Retina (tissue), 1 donor: ENCODE results near the gene H2AZ2.
"Not testable (repeated sequence)": the region's sequence is repeated elsewhere in the genome, so short reads cannot be mapped to it uniquely, and the experiment has no call there.

ENCODE experiments used
- DNase-seq: peaks from one replicate; pipeline ENCODE4 v3.0.0-alpha.2; 2016

Gene H2AZ2

DNA sequence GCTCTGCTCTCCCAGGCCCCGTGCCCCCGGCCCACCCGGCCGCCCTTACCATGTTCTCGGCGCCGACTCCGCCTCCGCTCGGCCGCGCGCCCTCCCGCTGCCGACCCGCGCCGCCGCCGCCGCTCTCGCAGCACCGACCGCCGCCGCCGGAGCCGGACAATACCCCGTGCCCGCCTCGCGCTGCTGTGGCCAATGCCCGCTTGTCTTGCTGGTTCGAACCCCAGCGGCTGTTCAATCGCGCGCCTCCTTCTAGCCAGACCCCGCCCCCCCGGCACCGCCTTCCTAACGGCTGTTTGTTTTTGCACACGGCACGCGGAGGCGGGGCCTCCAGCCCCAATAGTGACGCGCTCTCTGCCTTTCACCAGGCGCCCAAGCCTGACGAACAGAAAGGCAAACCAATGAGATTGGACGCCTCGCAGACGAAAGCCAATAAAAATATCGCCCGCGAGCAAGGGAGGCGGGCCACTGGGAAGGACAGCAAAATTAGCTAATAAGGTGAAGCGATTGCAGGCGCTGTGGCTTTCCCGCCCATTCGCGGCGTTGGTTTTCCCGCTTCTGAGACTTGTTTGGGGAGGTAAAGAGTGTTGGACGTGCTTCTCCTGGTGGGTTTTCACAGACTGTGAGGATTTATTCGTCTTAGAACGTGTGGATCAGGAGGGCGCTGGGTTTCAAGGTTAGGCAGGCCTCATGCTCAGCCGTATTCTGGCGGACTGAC, at the start of gene H2AZ2:
Gene H2AZ2 (minus strand): TSS at position 168 of the 715 bp plus-strand sequence. CDS start 116 bp downstream, at position 52.
- DNase-seq, result peak; percentile 100

DNA sequence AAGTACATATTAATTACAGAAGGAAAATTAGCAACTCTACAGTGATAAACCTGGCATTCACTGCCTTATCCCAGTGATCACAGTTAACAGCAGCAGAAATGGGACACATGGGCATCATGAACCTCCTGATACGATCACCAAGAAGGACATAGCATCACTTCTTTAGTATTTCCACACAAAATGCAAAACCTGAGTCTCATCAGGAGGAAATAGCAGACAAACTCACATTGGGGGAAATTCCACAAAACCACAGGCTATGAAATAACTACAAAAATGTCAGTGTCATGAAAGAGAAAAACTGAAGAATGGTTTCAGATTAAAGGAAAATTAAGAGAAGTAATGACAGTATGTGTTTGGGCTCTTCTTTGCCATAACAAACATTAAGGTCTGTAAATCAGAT, 49.4 kb upstream of the H2AZ2 start:
- DNase-seq, result no peak

DNA sequence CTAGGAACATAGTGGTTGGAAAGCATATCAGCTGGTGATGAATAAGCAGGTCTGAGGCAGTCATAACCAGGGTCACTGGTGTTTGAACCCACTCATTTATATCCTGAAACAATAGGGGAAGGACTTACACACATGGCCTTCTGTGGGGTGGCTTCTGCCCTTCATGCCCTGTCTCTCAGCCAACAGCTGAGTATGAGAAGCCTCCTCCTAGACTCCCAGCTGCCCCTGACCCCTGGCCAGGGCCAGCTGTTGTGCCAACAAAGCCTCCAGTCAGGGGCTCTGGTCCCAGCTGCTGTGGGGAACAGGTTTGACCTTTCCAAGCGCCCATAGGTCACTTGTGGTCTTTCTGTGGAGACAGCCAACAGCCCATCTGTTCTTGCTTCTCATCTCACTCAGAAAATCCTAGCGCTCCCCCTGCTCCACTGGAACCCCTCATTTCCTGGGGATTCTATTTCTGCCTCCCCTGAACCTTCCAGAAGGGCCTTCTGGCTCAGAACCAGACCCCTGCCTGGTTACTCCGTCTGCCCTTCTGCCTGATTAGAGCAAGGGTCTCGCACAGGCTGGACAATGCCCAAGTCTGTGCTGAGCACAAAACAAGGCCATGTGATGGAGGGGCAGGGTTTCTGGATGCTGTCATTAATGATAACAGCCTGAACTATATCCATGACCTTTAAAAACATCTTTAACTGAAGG, 47.1 kb upstream of the H2AZ2 start:
- no peak for DNase-seq

DNA sequence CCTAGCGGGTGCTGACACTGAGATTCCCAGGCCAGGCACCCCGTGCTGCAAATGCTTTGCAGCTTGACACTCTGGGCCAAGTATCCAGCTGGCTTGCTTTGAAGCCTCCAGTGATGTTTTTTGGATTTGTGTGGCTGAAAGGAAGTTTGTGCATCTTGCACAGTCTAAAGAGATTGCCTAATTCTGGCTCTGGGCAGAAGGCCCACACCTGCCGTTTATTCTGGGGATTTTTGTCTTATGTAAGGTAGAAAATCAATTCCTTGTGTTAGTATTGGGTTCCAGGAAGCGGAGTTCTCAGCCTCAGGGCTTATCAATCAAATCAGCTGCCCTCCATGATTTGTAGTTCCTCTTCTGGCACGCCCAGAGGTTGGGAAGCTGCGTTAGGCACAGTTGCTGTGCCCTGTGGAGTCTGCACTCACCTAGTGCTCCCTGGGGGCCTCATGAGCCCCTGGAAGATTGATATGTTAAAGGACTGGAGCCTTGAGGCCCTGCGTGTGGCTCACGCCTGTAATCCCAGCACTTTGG, 45.9 kb upstream of the H2AZ2 start:
- DNase-seq, result no peak

DNA sequence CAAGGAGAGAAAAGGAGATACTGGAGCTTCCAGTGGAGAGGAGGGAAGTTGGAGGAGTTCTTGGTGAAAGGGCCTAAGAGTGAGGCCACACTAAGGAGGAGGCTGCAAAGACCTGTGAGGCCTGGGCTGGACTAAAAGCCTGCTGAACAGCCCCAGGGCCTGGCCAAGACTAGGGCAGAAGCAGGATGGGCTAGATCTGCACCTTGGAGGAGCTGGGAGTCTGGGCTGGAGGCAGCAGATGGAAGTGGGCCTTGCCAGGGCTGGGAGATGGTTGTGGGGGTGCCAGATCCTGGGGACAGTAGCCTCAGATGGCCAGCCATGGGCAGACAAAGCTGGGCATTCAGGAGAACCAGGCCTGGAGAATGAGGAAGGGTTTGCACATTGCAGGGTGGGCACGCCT, 43.9 kb upstream of the H2AZ2 start:
- DNase-seq, result no peak

DNA sequence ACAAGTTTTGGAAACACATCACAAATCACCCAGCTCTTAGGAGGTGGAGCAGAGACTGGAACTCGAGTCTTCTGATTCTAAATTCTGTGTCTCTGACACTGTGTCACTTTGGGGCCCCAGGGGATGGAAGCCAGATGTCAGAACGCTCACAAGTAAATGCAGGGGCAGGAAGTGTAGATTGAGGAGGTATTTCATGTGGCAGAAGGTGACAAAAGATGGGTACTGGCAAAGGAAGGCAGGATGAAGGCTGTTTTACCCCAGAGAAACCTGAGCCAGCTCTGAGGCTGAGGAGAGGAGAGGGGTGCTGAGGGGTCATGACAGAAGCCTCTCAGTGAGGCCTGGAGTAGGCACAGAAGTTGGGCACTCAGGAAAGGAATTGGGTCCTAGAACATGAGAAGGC, 43.5 kb upstream of the H2AZ2 start:
- no peak for DNase-seq

DNA sequence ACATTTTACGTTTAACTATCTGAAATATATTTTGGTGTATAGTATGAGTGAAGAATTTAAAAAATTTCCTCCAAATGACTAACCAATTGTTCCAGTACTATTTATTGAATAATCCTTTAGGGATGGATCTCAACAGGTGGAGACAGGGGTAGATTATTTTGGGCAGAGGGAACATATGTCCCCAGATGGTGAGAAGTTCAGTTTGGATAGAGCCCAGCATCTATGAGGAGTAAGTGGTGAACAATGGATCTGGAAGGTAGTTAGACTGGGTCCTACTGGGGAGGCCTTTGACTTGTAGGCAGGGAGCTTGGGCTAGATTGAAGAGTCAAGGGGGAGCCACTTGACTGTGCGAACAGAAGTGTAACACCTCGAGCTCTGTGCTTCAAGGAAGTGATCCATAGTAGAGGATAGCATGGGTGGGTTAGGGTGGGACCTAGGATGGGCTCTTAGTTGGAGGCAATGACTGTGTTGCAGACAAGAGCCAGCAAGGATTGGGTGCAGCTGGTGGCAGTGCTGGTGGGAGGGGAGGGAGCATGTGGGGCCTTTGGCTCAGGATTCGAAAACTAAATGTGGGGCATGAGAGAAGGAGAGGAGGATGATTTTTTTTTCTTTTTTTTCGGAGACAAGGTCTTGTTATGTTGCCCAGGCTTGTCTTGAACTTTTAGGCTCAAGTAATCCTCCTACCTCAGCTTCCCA, 41.3 kb upstream of the H2AZ2 start:
- DNase-seq, result no peak

DNA sequence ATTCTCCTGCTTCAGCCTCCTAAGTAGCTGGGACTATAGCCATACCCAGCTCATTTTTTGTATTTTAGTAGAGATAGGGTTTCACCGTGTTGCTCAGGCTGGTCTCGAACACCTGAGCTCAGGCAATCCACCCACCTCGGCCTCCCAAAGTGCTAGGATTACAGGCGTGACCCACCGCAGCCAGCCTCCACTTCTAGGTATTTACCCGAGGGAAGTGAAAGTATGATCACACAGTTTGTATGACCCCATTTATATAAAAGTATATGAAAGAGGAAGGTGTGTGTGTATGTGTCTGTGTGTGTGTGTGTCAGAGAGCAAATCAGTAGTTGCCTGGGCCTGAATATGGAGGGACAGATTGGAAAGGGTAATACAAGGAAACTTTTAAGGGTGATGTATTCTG, 39.4 kb upstream of the H2AZ2 start:
- no peak for DNase-seq

DNA sequence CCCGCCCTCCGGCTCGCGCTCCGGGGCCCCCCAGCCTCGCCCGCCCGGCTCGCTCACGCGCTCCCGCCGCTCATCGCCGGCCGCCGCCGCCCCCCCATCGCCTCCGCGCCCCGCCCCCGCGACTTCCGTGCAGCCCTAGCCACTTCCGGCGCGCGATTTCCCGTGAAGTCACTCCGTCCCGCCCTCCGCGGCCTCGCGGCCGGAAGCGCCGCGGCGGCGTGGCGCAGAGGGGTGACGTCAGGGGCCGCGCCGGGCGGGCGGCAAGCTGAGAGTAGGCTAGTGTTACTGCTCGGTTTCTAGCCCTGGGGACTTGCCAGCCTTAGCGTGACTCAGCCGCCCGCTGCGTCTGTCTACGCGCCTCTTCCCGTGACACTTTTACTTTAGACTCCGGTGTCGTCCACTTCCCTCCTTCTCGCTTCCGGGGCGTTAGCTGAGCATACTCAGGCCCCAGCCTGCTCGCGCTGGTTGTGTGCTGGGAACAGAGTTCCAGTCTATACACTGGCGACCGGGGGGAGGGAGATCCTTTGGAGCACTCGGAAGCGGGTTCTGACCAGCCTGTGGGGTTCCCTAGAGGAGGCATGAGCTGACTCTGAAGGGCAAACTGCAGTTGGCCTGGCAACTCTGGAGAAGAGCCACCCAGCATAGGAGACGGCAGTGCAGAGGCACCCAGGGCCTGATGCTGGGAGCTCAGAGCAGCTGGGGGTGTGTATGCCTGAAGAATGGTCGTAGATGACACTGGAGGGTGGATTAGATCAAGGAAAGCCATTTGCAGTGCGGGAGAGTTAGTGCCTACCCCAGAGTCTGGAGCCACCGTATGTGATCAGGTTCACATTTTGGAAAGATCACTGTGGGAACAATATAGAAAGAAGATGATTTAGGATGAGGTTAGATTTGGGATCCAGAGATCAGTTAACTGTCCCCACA, 37.8 kb upstream of the H2AZ2 start, which contains the start of gene PURB:
Gene PURB (minus strand): TSS at position 137 of the 924 bp plus-strand sequence. CDS start 182 bp downstream, outside the sequence.
- DNase-seq, result peak; percentile 96

DNA sequence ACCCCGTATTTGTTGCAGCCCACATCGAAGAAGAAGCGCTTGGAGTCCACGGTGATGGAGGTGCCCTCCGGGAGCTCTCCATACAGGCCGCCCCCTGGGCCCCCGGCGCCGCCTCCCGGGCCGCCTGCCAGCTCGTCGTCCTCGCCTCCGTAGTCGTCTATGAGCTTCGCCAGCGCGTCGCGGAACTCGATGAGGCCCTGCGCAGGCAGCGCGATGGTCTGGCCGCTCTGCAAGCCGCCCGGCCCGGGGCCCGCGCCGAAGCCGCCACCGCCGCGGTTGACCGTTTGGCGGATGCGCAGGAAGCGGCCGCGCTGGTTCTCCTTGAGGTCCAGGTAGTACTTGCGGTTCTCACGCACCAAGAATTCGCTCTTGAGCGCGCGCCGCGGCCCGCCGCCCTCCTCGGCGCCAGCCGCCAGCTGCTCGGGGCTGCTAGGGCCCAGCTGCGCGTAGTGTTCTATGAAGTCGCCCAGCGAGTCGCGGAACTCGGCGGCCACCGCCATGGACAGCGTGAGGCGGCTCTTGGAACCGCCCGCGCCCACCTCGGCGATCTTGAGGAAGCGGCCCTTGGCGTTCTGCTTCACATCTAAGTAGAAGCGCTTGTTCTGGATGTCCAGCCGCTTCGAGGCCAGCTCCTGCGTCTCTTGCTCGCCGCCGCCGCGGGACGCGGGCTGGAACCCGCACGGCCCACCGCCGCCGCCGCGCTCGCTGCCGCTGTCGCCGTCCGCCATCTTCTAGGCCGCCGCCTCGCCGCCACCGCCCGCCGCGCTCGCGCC, 36.9 kb upstream of the H2AZ2 start:
- peak; percentile 89 for DNase-seq

DNA sequence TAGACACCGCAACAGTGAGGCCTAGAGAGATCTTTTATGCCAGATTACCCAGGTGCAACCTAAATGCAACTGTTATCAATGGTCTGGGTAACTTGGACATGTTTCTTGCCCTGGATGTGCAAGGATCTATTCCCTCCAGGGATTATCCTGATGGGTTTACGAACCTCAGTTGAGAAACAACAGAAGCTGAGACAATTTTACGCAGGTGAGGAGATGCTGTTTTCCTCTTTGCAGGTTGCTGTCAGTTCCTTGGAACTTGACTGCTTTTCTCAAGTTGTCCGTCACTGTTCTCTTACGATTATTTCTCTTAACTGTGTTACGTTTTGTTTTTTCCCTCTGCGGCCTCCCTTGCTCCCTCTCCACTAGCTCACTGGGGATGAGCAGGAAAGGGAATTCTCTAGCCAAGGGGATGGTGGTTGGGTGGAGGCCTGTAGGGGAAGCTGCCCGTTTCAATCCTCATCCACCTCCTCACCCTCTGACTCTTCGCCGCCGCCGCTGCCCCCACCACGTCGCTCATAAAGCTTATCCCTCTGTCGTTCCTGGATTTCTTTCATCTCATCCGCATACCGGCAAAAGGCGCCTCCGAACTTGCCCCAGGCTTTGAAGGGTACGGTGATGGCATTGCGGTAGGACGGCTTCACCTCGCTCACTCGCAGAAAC, 36.2 kb upstream of the H2AZ2 start:
- DNase-seq, result no peak

DNA sequence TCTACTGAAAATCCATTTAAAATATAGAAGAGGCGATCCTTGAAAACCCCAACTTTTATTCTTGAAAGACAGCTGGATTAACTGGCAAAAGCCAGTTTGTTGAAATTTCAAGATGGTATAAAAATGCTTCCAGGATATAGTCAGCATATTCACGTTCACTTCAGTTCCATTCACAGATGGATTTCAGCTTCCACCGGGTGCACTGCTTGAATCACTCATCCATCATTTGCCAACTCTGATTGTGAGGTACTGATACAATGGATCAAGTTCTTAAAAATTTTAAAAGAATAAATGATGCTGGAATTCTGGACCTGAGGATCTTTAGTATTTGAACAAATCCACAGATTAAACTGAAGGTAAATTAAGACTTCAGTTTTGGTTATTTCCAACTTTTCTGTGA, 35.0 kb upstream of the H2AZ2 start:
- DNase-seq, result no peak

DNA sequence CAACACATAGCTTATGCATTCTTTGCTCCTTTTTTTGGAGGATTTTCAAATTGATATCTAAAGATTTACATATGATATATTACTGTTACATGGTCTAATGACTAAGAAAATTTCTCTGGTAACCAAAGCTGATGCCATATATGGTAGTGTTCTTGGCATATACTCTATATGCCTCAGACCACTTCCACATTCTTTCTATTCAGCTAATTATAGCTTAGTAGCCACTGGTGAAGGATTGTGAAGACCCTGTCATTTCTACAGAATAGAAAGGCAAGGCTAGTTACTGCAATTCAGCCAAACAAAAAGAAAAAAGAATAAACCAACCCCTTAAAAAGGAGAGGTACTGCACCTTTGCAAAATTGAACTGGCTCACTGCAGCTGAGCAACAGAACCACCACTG, 33.7 kb upstream of the H2AZ2 start:
- no peak for DNase-seq

DNA sequence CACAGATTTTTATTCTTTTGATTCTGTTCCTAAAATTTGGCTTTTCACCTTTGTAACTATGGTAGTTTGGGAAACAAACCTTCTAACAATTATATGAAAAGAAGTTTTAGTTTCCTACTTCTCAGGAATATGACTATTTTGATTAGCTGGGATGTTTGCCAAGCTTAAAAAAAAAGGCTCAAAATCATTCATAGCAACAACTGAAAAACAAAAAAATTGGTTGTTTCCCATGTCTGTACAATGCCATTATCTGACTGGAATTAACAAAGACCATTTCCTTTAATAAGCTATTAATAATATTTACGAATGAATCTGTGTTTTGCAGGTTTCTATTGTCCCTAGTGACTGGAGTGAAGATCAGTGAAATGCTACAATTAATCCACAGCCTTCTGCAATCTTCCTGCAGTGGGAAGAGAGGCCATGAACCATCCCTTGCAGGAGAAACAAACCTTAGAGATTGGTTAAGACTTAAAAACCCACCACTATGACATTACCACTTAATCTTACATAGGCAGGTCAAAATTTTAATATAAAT, 33.2 kb upstream of the H2AZ2 start:
- no peak for DNase-seq

DNA sequence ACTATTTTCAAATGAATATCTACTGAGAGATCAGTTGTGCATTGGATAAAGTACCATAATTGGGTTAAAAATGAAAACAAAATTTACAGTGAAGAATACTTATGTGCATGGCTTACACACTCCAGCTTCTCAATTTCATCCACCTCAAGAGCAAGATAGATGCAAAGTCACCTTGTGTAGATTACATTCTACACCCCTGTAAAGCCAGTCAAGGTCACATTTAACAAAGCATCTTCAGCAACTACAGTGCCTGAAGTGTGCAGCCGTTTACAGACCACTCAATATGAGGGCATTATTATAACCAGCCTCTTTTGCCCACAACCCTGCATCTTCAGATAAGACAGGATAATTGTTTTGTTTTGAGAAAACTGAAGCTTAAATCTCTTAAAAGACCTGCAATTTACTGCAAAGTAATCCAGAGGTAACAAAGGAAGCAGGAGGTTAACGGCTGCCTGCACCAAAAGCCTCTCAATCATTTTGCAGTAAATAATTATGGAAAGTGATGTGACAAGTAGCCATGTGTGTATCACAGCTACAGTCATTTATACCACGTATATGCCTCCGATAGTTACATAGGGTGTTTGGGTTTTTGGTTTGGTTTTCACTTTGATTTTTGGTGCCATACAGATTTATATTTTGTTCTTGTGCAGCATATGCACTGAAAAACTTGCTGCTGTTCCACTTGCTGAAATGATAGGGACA, 32.6 kb upstream of the H2AZ2 start:
- DNase-seq, result no peak

DNA sequence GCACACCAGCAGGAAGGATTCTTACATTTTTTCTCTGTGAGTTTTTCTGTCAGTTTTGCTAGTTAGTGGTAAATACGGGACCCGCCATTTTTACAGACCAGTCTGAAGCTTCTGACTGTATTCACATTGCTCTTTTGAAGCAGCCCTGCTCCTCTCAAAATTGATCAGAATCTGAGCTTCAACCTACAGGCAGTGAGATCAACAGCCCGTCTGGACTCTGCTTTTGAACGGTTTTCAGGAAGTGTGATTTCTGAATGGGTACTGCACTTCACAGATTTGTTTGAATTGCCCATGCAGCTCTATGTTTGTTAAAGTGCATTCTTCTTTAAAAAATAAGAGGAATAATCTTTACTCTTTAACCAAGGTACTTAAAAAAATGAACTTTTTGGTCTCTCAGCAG, 28.5 kb upstream of the H2AZ2 start:
- no peak for DNase-seq

DNA sequence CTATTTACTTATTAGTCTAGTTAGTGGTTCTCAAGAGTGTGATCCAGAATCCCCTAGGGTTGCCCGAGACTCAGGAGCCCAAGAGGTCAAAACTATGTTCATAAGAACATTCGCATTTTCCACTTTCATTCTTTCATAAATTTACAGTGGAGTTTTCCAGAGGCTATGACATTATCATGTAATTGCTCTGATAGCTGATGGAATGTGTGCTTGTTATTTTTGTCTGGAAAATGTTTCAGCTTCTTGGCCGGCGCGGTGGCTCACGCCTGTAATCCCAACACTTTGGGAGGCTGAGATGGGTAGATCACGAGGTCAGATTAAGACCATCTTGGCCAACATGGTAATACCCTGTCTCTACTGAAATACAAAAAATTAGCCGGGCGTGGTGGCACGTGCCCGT, 27.4 kb upstream of the H2AZ2 start:
- DNase-seq, result no peak

DNA sequence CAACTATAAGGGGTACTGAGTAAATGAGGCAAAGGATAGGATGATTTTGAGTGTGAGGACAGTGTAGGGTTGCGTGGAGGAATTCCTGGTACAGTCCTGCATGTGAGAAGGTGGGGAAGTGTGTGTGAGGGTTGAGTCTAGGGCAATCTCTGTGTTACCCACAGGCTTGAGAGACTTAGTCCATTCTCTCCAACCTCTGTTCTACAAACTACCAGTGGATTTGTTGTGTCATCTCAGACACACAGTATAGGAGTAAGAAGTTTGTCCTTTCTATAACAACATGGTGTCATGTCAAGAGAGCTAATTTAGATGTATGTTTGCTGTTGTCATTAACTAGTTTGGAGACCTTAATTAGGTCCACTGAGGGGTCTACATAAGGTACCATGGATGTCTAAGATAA, 24.9 kb upstream of the H2AZ2 start:
- DNase-seq, result no peak

DNA sequence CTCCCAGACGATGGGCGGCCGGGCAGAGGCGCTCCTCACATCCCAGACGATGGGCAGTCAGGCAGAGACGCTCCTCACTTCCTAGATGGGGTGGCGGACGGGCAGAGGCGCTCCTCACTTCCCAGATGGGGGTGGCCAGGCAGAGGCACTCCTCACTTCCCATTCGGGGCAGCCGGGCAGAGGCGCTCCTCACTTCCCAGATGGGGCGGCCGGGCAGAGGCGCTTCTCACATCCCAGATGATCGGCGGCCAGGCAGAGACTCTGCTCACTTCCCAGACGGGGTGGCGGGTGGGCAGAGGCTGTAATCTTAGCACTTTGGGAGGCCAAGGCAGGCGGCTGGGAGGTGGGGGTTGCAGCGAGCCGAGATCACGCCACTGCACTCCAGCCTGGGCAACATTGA, 24.0 kb upstream of the H2AZ2 start:
- not testable (repeated sequence) for DNase-seq

DNA sequence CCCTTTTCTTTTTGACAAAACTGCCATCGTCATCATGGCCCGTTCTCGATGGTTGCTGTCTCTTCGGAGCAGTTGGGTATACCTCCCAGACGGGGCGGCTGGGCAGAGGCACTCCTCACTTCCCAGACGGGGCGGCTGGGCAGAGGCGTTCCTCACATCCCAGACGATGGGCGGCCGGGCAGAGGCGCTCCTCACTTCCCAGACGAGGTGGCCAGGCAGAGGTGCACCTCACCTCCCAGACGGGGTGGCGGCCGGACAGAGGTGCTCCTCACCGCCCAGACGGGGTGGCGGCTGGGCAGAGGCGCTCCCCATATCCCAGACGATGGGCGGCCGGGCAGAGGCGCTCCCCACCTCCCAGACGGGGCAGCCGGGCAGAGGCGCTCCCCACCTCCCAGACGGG, 22.9 kb upstream of the H2AZ2 start:
- DNase-seq, result not testable (repeated sequence)
